GM12878 (cell line): ENCODE measurements around the gene NHERF1. TPM values are rescaled to one million over a fixed set of nuclear protein-coding genes. Genes with fewer than 3 reads are reported as not detected.

ENCODE experiments used
- ATF7 ChIP-seq: fragments of 450-650 bp; IDR thresholded peaks from 2 replicates; pipeline ENCODE4 v1.6.1; 2016; ENCODE audit warnings: low read depth, mild to moderate bottlenecking
- BCLAF1 ChIP-seq: fragments of 450-650 bp; IDR thresholded peaks from 2 replicates; pipeline ENCODE4 v1.6.1; 2017; ENCODE audit warnings: antibody characterized with exemption, mild to moderate bottlenecking, moderate library complexity
- BHLHE40 ChIP-seq, 2 experiments: fragments of 450-650 bp in 1 of 2; IDR thresholded peaks; 2 replicates each; pipeline ENCODE4 v1.6.1; 2011 to 2017; ENCODE audit warnings: low read depth in 2 of 2, borderline replicate concordance in 1 of 2, improper control_type of control experiment in 1 of 2, low read length in 1 of 2, mild to moderate bottlenecking in 1 of 2
- CBFB ChIP-seq: IDR thresholded peaks from 2 replicates; pipeline ENCODE4 v1.6.1; 2016; ENCODE audit warnings: antibody characterized with exemption, low read depth
- DPF2 ChIP-seq: fragments of 450-650 bp; IDR thresholded peaks from 2 replicates; pipeline ENCODE4 v1.6.1; 2017; ENCODE audit warnings: mild to moderate bottlenecking
- ETV6 ChIP-seq, 2 experiments: fragments of 450-650 bp in 1 of 2; IDR thresholded peaks in 1 of 2; conservative IDR thresholded peaks in 1 of 2; 2 replicates each; pipeline ENCODE4 v1.6.1; 2014; ENCODE audit warnings: antibody characterized with exemption in 1 of 2, borderline replicate concordance in 1 of 2, low read depth in 1 of 2, mild to moderate bottlenecking in 1 of 2, moderate library complexity in 1 of 2
- FOXK2 ChIP-seq: fragments of 450-650 bp; IDR thresholded peaks from 2 replicates; pipeline ENCODE4 v1.6.1; 2017; ENCODE audit warnings: mild to moderate bottlenecking, moderate library complexity
- GABPA ChIP-seq: IDR thresholded peaks from 2 replicates; pipeline ENCODE4 v1.6.1; 2014; ENCODE audit warnings: antibody characterized with exemption, low read depth, mild to moderate bottlenecking, inconsistent platforms
- GATAD2B ChIP-seq: fragments of 450-650 bp; conservative IDR thresholded peaks from 2 replicates; pipeline ENCODE4 v1.6.1; 2017; ENCODE audit warnings: low read depth, mild to moderate bottlenecking, moderate library complexity
- HDGF ChIP-seq: fragments of 450-650 bp; IDR thresholded peaks from 2 replicates; pipeline ENCODE4 v1.6.1; 2016; ENCODE audit warnings: antibody characterized with exemption
- IKZF1 ChIP-seq: fragments of 450-650 bp; conservative IDR thresholded peaks from 2 replicates; pipeline ENCODE4 v1.6.1; 2017; ENCODE audit warnings: antibody characterized with exemption, mild to moderate bottlenecking
- IKZF2 ChIP-seq, 2 experiments: fragments of 450-650 bp; IDR thresholded peaks; 2 replicates each; pipeline ENCODE4 v1.6.1; 2017; ENCODE audit warnings: mild to moderate bottlenecking in 2 of 2, moderate library complexity in 2 of 2
- LARP7 ChIP-seq: fragments of 450-650 bp; IDR thresholded peaks from 2 replicates; pipeline ENCODE4 v1.6.1; 2017; ENCODE audit warnings: mild to moderate bottlenecking
- MEF2B ChIP-seq: fragments of 450-650 bp; IDR thresholded peaks from 2 replicates; pipeline ENCODE4 v1.6.1; 2018; ENCODE audit warnings: mild to moderate bottlenecking, moderate library complexity; ENCODE audit not compliant: partially characterized antibody, poor library complexity, severe bottlenecking
- MXI1 ChIP-seq: fragments of 150-350 bp; IDR thresholded peaks from 2 replicates; pipeline ENCODE4 v1.6.1; 2011; ENCODE audit warnings: low read depth, mild to moderate bottlenecking, inconsistent platforms, low read length, improper control_type of control experiment
- NR2F1 ChIP-seq: fragments of 450-650 bp; conservative IDR thresholded peaks from 2 replicates; pipeline ENCODE4 v1.6.1; 2017; ENCODE audit warnings: mild to moderate bottlenecking
- RBBP5 ChIP-seq: fragments of 200-600 bp; sonication (generic); conservative IDR thresholded peaks from 2 replicates; pipeline ENCODE4 v1.6.1; 2016
- SIN3A ChIP-seq: IDR thresholded peaks from 2 replicates; pipeline ENCODE4 v1.6.1; 2012; ENCODE audit warnings: low read depth, low read length, improper control_type of control experiment
- SMARCA5 ChIP-seq: fragments of 450-650 bp; IDR thresholded peaks from 2 replicates; pipeline ENCODE4 v1.6.1; 2017; ENCODE audit warnings: mild to moderate bottlenecking
- SMC3 ChIP-seq: IDR thresholded peaks from 2 replicates; pipeline ENCODE4 v1.6.1; 2011; ENCODE audit warnings: low read length, improper control_type of control experiment, borderline replicate concordance
- USF2 ChIP-seq: IDR thresholded peaks from 2 replicates; pipeline ENCODE4 v1.6.1; 2011; ENCODE audit warnings: low read depth, low read length, improper control_type of control experiment, borderline replicate concordance
- YBX1 ChIP-seq: fragments of 450-650 bp; IDR thresholded peaks from 2 replicates; pipeline ENCODE4 v1.6.1; 2016; ENCODE audit warnings: antibody characterized with exemption
- ZBTB4 ChIP-seq: fragments of 450-650 bp; formaldehyde crosslinking; IDR thresholded peaks from 2 replicates; pipeline ENCODE4 v1.4.0; 2022; ENCODE audit warnings: mild to moderate bottlenecking, moderate library complexity
- polyA plus RNA-seq, 11 experiments: library from polyadenylated mRNA; depleted of rRNA in 4 of 11; unstranded in 6 of 11; stranded (reverse) in 5 of 11; fragments of >200 nt; fragmentation: Nextera tagmentation in 4 of 11; fragmentation: Illumina TruSeq in 1 of 11; extraction: Ambion mirVana in 4 of 11; extraction: Trizol in 1 of 11; gene quantifications; 1 replicate in 1 of 11; 2 replicates in 10 of 11; pipeline versions ENCODE4 v1.2.1 to v1.2.3, GENCODE V29; 2011 to 2016; ENCODE audit warnings: inconsistent platforms in 2 of 11, missing spikeins in 2 of 11, low read depth in 1 of 11
- total RNA-seq, 4 experiments: library from RNA; depleted of rRNA in 3 of 4; stranded (reverse); fragments of >200 nt in 3 of 4; fragmentation: Illumina TruSeq in 1 of 4; extraction: Trizol in 1 of 4; gene quantifications; 2 replicates each; pipeline versions ENCODE4 v1.2.1 to v1.2.3, GENCODE V29; 2013 to 2021

The NHERF1 gene
- total and polyA plus RNA-seq, 10 of the 15 experiments (the other 5 are each of a cell fraction or from before 2014, with no cell fraction given) = 13.4 to 61.6 (median 39.0) TPM

- TF ChIP-seq ETV6 (conservative IDR thresholded peaks at IDR 0.05 in 1 of 2, IDR thresholded peaks at IDR 0.05 in 1 of 2; ENCODE audit: borderline replicate concordance in 1 of 2, low read depth in 1 of 2) (no peak), CBFB (no peak), IKZF2 (IDR thresholded peaks at IDR 0.05) (peak; percentile 14 to 38; a peak in 2 of 4 replicates), MXI1 (peak; percentile 25; the same call in 1 of the 2 replicates), IKZF1 (peak; percentile 94), BCLAF1 (no peak), GABPA (no peak), NR2F1 (peak; percentile 66), RBBP5 (no peak), SIN3A (0 out of 2 replicates have a peak, but pooled peaks have one; percentile 23), ATF7 (peak; percentile 68), MEF2B (peak; percentile 55), GATAD2B (peak; percentile 59; the same call in 1 of the 2 replicates), ZBTB4 (CRISPR knock-in tag) (no peak), LARP7 (peak; percentile 52), SMARCA5 (peak; percentile 78; the same call in 1 of the 2 replicates), USF2 (no peak), YBX1 (no peak), SMC3 (peak; percentile 76), HDGF (no peak), BHLHE40 (IDR thresholded peaks at IDR 0.05; ENCODE audit: borderline replicate concordance in 1 of 2, low read depth in 2 of 2, low read length in 1 of 2) (peak in 1 of 2 experiments; percentile 73; a peak in 1 of 4 replicates), DPF2 (peak; percentile 53; the same call in 1 of the 2 replicates), FOXK2 (peak; percentile 63; the same call in 1 of the 2 replicates)
These were observed 11.7 kb upstream of the NHERF1 start, which contains the start of gene RAB37 (continued) for GRCh38 chr17:74736513-74737298.
